Jurkat, Clone E6-1 (cell line): ENCODE measurements around the gene ALDH6A1.

Experiments used
- DNase-seq: peaks from one replicate; pipeline ENCODE4 v3.0.0-alpha.2; 2011; ENCODE audit warnings: low read depth, low spot score
- H3K4me3 ChIP-seq: 2 replicates; pipeline ENCODE4 v1.5.1; 2011; ENCODE audit warnings: mild to moderate bottlenecking, low read length, control low read depth, moderate library complexity

The ALDH6A1 gene

GRCh38 chr14:74064426-74064825, 19.8 kb downstream of the ALDH6A1 start:
- DNase-seq: no peak
- H3K4me3 ChIP-seq: no peak overlapping the region

DNA sequence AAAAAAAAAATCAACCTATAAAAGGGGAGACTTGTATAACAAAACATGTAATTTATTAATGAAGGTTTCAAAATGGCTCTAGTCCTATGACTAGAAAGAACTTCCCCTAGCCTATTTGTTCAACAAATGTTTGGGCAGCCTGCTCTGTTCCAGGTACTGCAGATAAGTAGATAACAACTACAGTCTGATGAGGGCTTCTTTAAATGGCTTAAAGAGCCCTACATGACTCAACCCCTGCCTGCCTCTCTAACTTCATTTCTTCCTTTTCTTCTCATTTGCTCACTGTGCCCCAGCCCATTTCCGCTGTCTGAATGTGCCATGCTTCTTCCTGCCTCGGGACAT, 21.5 kb downstream of the ALDH6A1 start:
- H3K4me3 ChIP-seq: no peak overlapping the region
- DNase-seq: no peak

GRCh38 chr14:74049876-74050495, 34.3 kb downstream of the ALDH6A1 start:
- H3K4me3 ChIP-seq: no peak overlapping the region
- no peak for DNase-seq

- H3K4me3 ChIP-seq: no peak overlapping the region
- no peak for DNase-seq
Measured at GRCh38 chr14:74048281-74048680, 36.0 kb downstream of the ALDH6A1 start.

DNA sequence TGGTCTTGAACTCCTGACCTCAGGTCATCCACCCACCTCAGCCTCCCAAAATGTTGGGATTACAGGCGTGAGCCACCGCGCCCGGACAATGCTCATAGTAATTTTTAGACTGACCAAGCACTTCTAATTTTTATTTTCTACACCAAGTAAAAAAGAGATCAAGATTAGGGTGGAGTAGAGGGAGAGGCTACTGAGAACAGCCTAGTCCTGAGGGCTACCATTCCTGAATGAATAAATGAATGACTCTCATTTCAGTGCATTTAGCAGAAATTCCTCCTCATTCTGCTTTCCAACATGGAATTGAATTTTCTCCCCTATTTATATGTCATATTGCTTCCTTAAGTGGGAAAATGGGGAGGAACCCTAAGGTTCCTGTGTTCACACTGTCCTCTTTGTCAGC, 38.7 kb downstream of the ALDH6A1 start:
- no peak overlapping the region for H3K4me3 ChIP-seq
- no peak for DNase-seq

DNA sequence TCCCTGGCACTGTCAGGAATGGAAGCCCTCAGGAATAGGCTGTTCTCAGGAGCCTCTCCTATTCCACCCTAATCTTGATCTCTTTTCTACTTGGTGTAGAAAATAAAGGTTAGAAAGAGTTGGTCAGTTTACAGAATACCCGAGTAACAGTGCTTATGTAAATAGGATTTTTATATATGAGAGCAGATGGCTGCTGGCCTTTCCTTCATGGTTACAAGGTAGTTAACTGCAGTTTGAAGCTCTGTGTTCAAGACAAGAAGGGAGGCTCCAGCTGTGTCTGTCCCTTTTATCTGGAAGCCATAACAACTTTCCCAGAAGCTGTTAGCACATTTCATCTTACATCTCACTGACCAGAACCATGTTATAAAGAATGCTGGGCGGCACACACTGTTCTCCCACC, 42.0 kb downstream of the ALDH6A1 start:
- H3K4me3 ChIP-seq: no peak overlapping the region
- DNase-seq: no peak

- H3K4me3 ChIP-seq: no peak overlapping the region
- DNase-seq: peak; percentile 66
Measured at GRCh38 chr14:74038020-74038859, 46.0 kb downstream of the ALDH6A1 start.

DNA sequence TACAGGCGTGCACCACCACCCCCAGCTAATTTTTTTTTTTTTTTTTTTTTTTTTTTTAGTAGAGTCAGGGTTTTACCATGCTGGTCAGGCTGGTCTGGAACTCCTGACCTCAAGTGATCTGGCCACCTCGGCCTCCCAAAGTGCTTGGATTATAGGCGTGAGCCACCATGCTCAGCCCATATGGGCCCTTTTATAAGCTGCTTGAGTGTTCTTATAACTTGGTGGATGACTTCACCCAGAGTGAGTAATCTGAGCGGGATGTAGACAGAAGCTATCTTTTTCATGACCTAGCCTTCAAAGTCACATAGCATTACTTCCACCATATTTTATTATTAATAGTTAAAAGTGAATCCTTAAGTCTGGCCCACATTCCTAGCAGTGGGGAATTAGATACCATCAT, 48.7 kb downstream of the ALDH6A1 start:
- no peak for DNase-seq
- H3K4me3 ChIP-seq: no peak overlapping the region

GRCh38 chr14:74034572-74034971, 49.7 kb downstream of the ALDH6A1 start:
- no peak overlapping the region for H3K4me3 ChIP-seq
- no peak for DNase-seq

GRCh38 chr14:74029136-74029535, 55.1 kb downstream of the ALDH6A1 start:
- H3K4me3 ChIP-seq: no peak overlapping the region
- no peak for DNase-seq

- H3K4me3 ChIP-seq: no peak overlapping the region
- no peak for DNase-seq
Measured at GRCh38 chr14:74022346-74022745, 61.9 kb downstream of the ALDH6A1 start.

DNA sequence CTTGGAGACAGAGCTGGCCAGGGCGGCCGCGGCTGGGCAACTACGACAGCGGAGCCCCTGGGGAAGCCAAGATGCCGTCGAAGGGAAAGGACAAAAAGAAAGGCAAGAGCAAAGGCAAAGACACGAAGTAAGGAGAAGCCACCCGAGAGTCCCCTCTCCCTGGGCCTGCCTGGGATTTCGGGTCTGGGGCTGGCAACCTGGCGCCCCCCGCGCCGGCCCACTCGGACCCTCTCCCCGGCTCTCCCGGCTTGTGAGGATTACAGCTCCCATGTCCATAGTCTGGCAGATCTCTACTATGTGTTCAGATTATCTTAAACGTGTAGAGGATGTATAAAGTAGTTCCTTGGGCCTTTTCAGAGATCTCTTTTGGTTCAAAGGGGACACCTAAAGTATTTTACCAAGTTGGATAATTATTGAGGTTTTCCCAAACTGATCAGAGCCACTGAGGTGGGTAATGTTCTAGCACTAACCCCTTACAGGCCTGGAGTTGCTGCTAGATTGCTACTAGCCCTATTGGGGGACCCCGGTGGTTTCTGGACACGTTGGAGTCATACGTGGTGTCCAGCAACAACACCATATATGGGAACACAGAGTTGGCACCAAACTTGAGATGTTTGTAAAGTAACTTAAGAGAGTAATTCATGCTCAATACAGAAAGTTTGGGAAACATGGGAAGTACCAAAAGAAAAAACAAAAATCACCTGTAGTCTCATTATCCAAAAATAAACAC, 64.7 kb downstream of the ALDH6A1 start:
- no peak for DNase-seq
- H3K4me3 ChIP-seq: peak overlapping the region; percentile 93

DNA sequence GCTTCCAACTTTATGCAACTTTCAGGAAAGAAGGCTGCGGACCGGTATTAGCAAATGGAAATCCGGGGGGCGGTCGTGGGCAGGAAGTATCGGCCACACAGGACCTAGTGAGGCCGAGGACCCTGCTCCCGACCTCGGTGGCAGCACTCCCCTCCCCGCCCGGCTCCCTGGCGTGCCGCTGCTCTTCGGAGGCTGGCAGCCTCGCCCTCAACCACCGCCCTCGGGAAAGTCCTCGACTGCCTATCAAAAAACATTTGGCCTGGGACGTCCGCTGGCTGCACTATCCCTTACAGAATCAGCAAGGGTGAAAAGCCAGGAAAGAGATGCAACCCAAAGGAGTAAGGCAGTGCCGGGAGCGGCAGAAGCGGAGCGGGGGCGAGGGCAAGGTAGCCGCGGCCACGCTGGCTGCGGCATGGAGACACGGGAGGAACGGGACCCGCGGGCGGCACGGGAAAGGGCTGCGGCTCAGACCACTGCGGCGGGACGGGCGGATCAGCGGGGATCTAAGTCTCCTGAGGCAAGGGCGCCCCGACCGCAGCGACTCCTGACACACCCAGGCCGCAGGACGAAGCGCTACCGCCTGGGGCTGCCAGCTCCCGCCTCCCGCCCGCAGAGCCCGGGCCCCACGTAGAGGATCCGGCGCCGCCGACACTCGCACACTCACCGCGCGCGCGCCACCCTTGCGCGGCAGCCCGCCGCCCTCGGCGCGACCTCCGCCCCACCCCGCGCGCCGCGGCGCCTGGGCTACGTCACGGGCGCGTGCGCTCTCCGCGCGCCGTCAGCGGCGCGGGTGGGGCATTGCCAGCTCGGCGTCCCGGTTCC, 65.5 kb downstream of the ALDH6A1 start, which contains the start of the genes BBOF1 and ENTPD5:
Gene BBOF1, plus strand, starts transcription at position 764 of the 822 bp plus-strand sequence. CDS start 130 bp downstream, outside the sequence.
Gene ENTPD5, minus strand, starts transcription at position 703 of the 822 bp plus-strand sequence. CDS start 31,186 bp downstream, outside the sequence.
- peak; percentile 65 for DNase-seq
- H3K4me3 ChIP-seq: peak within 1 kb of the TSS; percentile 93

GRCh38 chr14:74018174-74018585, 66.1 kb downstream of the ALDH6A1 start:
- peak overlapping the region; percentile 93 for H3K4me3 ChIP-seq

GRCh38 chr14:74015963-74016362, 68.3 kb downstream of the ALDH6A1 start:
- no peak overlapping the region for H3K4me3 ChIP-seq
- no peak for DNase-seq

More at GRCh38 chr14:74018174-74018585, 66.1 kb downstream of the ALDH6A1 start:
- DNase-seq: no peak

DNA sequence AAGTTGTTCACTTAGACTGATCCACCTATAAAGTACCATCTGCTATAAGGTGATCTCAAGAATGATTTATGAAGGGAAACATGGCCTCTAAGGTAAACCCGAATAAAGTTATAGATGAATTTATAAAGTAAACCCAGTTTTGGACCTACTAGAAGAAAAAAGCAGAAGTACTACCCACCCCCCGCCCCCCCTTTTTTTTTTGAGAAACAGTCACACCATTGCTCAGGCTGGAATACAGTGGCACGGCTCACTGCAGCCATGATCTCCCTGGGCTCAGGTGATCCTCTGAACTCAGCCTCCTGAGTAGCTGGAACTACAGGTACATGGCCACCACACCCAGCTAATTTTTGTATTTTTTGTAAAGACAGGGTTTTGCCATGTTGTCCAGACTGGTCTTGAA, 69.1 kb downstream of the ALDH6A1 start:
- DNase-seq: no peak
- no peak overlapping the region for H3K4me3 ChIP-seq

GRCh38 chr14:74014299-74014698, 70.0 kb downstream of the ALDH6A1 start:
- DNase-seq: no peak
- H3K4me3 ChIP-seq: no peak overlapping the region

DNA sequence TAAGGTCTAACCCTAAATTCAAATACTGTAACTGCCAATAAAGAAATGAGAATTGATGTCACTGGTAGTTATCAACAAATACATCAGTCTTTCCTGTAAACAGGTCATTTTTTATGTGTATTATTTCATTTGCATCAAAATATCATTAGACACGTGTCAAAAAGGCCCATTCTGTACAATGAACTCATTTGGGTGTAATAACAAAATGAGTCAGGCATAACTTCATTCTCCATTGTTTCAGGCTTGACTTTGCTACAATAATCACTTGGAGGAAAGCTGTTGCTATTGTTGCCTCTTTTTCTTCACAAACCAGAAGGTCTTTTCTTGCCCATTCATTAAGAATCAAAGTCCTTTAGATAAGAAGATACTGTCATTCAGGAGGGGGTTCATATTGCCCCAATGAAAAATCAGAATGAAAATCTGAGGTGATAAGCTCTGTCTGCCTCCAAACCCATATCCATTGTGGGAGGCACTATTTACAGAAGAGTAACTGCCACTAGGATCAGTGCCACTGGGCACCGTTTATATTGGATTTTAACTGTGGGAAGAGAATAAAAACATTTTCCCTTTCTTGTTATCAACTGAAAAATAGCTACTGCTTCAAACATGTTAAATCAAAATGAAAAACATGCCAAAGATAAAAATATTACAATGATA, 75.3 kb downstream of the ALDH6A1 start:
- no peak overlapping the region for H3K4me3 ChIP-seq
- no peak for DNase-seq
